Body of pancreas (tissue), 4 donors: ENCODE measurements around the gene VMAC.

Source experiments
- POLR2A ChIP-seq, 3 donors: fragments of 450-650 bp; IDR thresholded peaks; one replicate each; pipeline ENCODE4 v1.6.1; 2016; ENCODE audit warnings: antibody characterized with exemption in 3 of 3, mild to moderate bottlenecking in 2 of 3
- TF ChIP-seq, protein P1 (sequence below), 7 experiments: fragments of 450-650 bp in 4 of 7; fragments of 200-600 bp in 3 of 7; sonication (generic) in 3 of 7; IDR thresholded peaks; one replicate each; pipeline ENCODE4 v1.5.1; 2016 to 2019; ENCODE audit warnings: antibody characterized with exemption in 7 of 7

DNA sequence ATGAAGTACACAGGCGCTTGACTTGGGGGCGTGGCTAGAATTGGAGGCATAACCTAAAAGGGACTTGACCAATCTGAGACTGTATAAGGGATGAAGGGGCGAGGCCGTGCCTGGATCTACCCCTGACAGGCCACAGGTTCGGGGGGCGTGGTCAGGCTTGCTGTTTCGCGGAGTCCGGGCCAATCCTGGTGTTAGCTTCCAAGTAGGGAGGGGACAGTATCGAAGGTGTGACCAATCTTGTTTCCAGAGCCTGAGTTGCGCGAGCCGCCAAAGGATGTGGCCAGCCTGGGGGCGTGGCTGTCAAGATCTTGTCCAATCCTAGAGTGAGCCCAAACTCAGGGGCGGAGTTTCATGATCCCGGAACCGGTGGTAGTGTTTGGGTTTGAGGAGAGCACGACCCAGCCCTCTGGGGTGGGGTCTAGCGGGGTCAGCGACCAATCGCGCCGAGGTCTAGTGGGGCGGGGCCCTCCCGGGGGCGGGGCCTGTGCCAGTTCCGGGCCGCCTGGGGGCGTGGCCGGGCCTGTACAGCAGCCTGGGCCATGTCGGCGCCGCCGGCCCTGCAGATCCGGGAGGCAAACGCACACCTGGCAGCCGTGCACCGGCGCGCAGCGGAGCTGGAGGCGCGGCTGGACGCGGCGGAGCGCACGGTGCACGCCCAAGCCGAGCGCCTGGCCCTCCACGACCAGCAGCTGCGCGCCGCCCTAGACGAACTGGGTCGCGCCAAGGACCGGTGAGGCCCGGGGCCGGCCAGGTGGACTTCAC lies at the start of gene VMAC:
- TF ChIP-seq, protein P1, sequence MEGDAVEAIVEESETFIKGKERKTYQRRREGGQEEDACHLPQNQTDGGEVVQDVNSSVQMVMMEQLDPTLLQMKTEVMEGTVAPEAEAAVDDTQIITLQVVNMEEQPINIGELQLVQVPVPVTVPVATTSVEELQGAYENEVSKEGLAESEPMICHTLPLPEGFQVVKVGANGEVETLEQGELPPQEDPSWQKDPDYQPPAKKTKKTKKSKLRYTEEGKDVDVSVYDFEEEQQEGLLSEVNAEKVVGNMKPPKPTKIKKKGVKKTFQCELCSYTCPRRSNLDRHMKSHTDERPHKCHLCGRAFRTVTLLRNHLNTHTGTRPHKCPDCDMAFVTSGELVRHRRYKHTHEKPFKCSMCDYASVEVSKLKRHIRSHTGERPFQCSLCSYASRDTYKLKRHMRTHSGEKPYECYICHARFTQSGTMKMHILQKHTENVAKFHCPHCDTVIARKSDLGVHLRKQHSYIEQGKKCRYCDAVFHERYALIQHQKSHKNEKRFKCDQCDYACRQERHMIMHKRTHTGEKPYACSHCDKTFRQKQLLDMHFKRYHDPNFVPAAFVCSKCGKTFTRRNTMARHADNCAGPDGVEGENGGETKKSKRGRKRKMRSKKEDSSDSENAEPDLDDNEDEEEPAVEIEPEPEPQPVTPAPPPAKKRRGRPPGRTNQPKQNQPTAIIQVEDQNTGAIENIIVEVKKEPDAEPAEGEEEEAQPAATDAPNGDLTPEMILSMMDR (IDR thresholded peaks at IDR 0.05), result peak in 2 of 7 experiments; percentile 2 to 17
- TF ChIP-seq POLR2A (IDR thresholded peaks at IDR 0.05), result peak; percentile 71 to 81 (median 79)
